Measurements from ENCODE around the gene ADAD2.

DNA sequence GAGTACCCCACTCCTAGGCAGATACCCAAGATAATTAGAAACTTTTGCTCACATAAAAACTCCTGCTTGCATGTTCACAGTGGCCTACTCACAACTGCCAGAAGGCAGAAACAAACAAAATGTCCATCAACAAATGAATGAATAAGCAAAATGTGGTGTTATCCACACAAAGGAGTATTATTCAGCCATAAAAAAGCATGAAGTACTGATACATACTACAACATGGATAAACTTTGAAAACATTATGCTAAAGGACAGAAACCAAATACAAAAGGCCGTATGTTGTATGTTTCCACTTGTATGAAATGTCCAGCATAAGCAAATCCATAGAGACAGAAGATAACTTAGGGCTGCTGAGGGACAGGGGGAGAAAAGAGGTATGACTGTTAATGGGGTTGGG, 47.9 kb upstream of the ADAD2 start:
- TF ChIP-seq, protein P1, sequence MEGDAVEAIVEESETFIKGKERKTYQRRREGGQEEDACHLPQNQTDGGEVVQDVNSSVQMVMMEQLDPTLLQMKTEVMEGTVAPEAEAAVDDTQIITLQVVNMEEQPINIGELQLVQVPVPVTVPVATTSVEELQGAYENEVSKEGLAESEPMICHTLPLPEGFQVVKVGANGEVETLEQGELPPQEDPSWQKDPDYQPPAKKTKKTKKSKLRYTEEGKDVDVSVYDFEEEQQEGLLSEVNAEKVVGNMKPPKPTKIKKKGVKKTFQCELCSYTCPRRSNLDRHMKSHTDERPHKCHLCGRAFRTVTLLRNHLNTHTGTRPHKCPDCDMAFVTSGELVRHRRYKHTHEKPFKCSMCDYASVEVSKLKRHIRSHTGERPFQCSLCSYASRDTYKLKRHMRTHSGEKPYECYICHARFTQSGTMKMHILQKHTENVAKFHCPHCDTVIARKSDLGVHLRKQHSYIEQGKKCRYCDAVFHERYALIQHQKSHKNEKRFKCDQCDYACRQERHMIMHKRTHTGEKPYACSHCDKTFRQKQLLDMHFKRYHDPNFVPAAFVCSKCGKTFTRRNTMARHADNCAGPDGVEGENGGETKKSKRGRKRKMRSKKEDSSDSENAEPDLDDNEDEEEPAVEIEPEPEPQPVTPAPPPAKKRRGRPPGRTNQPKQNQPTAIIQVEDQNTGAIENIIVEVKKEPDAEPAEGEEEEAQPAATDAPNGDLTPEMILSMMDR (IDR thresholded peaks at IDR 0.05): no peak
- no peak for TF ChIP-seq POLR2A (IDR thresholded peaks at IDR 0.05)

Measured in esophagus squamous epithelium (tissue), 4 donors.